Adrenal gland (tissue), 12 donors: ENCODE data around the gene SREBF1. TPM values are rescaled to one million over a fixed set of nuclear protein-coding genes. Genes with fewer than 3 reads are reported as not detected.

ENCODE experiments used
- DNase-seq, 7 donors: peaks; one replicate each; pipeline ENCODE4 v3.0.0-alpha.2; 2019 to 2020
- H3K27ac ChIP-seq, 5 donors: fragments of 200-600 bp; sonication (generic) in 4 of 5; 1 replicate in 3 of 5; 2 replicates in 2 of 5; pipeline versions ENCODE4 v1.5.1 to v1.8.0; 2016 to 2020; ENCODE audit warnings: mild to moderate bottlenecking in 1 of 5
- H3K27me3 ChIP-seq: fragments of 200-600 bp; 2 replicates; pipeline ENCODE4 v1.8.0; 2021
- H3K36me3 ChIP-seq, 2 donors: fragments of 200-600 bp; replicated peaks in 1 of 2; 1 replicate in 1 of 2; 2 replicates in 1 of 2; pipeline versions ENCODE4 v1.5.1 to v1.8.0; 2018 to 2022
- H3K4me1 ChIP-seq, 2 donors: fragments of 200-600 bp; replicated peaks in 1 of 2; 1 replicate in 1 of 2; 2 replicates in 1 of 2; pipeline versions ENCODE4 v1.5.1 to v1.8.0; 2018 to 2021
- H3K4me3 ChIP-seq, 4 donors: fragments of 200-600 bp; sonication (generic) in 3 of 4; one replicate each; pipeline ENCODE4 v1.5.1; 2016 to 2018
- H3K9me3 ChIP-seq, 3 donors: fragments of 200-600 bp; sonication (generic) in 1 of 3; replicated peaks in 1 of 3; 1 replicate in 2 of 3; 2 replicates in 1 of 3; pipeline versions ENCODE4 v1.5.1 to v1.8.0; 2016 to 2021
- POLR2A ChIP-seq, 2 donors: fragments of 450-650 bp; IDR thresholded peaks; one replicate each; pipeline ENCODE4 v1.6.1; 2017; ENCODE audit warnings: antibody characterized with exemption in 2 of 2, mild to moderate bottlenecking in 2 of 2, moderate library complexity in 1 of 2
- WGBS, 4 donors: extraction: QIAGEN DNeasy Blood & Tissue Kit in 2 of 4; methylation state at CpG; one replicate each; pipeline versions ENCODE4 v1.1.5 to v1.1.7; 2013 to 2017; 5-methylcytosine and 5-hydroxymethylcytosine counted together
- intact Hi-C, 2 donors: fragments of 100-400 bp; cut with DNase I; formaldehyde crosslinking; loops; one replicate each; pipeline versions ENCODE4 v1.14.1 to v1.15.0; 2022 to 2023
- polyA plus RNA-seq, 3 donors: library from polyadenylated mRNA; stranded (reverse); fragments of 200-250 nt in 2 of 3; fragments of 350-450 nt in 1 of 3; fragmentation: Illumina TruSeq in 1 of 3; extraction: RNeasy Lipid Tissue Mini Kit (QIAGEN cat#74804) in 1 of 3; gene quantifications; one replicate each; pipeline ENCODE4 v1.2.3, GENCODE V29; 2013 to 2014
- total RNA-seq, 9 donors: library from RNA; depleted of rRNA in 4 of 9; stranded (reverse); fragments of >200 nt in 4 of 9; fragments of 120-200 nt in 1 of 9; fragmentation: NEBNext Ultra II Directional in 1 of 9; extraction: Animal tissue kit (Norgen Biotek cat#: 25700) in 1 of 9; gene quantifications; one replicate each; pipeline versions ENCODE4 v1.1.0 to v1.2.4, GENCODE V29; 2013 to 2023
- TF ChIP-seq, protein P1 (sequence below), 6 experiments: fragments of 450-650 bp in 4 of 6; fragments of 200-600 bp in 2 of 6; sonication (generic) in 1 of 6; IDR thresholded peaks; 1 replicate in 5 of 6; 2 replicates in 1 of 6; pipeline versions ENCODE4 v1.5.1 to v1.8.0; 2016 to 2021; ENCODE audit warnings: antibody characterized with exemption in 6 of 6, mild to moderate bottlenecking in 2 of 6, moderate library complexity in 1 of 6
- donor health status: healthy with polysubstance abuse.
- donor health status: Bipolar disorder and iron deficiency.
- donor health status: DM: yes; HTN: yes; CAD: no.
- donor health status: DM: no; HTN: no; CAD: no.
- donor health status: DM: no; HTN: no; CAD: no.
- donor health status: DM: yes; HTN: yes; CAD: no.

The SREBF1 gene
- total and polyA plus RNA-seq, 12 donors = 48.2 to 850 (median 576) TPM

DNA sequence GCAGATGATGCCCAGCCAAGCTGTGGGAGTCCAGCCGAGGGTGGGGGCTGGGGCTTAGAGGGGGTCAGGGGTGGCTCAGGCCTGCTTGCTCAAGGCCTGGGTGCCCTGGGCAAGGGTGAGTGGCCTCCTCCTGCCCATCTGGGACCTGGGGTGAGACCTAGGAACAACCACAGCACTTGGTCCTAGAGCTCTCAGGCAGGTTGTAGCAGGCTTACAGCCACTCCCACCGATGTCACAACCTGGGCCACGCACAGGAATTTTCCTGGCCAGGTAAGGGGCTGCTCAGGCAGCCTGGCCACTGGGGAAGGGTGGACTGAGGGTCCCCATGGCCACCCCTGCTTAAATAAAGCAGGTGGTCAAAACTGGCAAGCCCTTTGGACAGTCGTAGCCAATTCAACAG is 6.3 kb upstream of the SREBF1 start:
- intact Hi-C loops = no loop called here
- Histone ChIP-seq H3K27ac (peak overlapping the region in 2 of 5 donors; percentile 17 to 98), H3K36me3 (peaks cover 0 to 6% of the 10 kb centered on the region in 2 donors), H3K4me1 (peaks cover 35 to 44% of the 10 kb centered on the region in 2 donors), H3K27me3 (no peaks in the 10 kb centered on the region), H3K9me3 (no peaks in the 10 kb centered on the region), H3K4me3 (no peak overlapping the region)
- DNase-seq = peak in 1 of 7 donors; percentile 15
- TF ChIP-seq POLR2A (IDR thresholded peaks at IDR 0.05) = no peak
- TF ChIP-seq, protein P1, sequence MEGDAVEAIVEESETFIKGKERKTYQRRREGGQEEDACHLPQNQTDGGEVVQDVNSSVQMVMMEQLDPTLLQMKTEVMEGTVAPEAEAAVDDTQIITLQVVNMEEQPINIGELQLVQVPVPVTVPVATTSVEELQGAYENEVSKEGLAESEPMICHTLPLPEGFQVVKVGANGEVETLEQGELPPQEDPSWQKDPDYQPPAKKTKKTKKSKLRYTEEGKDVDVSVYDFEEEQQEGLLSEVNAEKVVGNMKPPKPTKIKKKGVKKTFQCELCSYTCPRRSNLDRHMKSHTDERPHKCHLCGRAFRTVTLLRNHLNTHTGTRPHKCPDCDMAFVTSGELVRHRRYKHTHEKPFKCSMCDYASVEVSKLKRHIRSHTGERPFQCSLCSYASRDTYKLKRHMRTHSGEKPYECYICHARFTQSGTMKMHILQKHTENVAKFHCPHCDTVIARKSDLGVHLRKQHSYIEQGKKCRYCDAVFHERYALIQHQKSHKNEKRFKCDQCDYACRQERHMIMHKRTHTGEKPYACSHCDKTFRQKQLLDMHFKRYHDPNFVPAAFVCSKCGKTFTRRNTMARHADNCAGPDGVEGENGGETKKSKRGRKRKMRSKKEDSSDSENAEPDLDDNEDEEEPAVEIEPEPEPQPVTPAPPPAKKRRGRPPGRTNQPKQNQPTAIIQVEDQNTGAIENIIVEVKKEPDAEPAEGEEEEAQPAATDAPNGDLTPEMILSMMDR (IDR thresholded peaks at IDR 0.05) = no peak
- 85 to 88% (median 87%) methylated on average over 3 to 4 of the region's 4 CpGs for WGBS, 4 donors

DNA sequence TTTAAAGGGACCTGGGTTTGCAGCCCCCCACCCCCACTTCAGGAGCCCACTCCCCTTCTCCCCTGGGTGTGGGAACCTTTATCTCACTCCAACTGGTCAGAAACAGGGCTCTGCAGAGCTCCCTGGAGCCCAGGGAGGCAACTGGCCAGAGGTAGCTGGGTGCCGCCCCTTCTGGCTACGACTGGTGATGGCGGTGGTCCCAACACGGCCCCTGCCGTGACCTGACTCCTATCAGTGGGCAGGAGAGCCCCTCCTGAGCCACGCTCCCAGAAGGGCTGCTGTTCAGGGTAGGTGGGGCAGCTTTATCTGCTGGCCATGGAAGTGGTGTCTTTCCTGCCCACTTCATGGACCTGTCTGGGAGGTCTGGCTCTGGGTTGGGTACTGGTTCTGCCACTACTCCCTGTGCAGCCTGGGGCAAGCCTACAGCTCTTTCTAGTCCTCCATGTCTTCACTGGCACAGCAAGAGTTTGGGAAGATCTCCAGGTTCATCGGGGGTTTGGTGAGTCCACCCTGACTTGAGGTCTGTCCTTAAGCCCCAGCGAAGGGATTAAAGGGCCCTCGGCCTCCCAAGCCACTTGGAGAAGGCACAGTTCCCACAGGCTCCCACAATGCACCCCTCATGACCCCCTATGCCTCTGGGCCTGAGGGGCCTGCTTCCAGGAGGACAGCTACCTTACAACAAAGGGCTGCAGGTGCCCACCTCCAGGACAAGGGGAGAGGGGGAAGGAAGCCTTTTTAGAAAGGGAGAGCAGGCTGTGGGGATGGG is 5.5 kb upstream of the SREBF1 start:
- DNase-seq = peak in 1 of 7 donors; percentile 16
- H3K4me1 ChIP-seq = peaks cover 43 to 52% of the 10 kb centered on the region in 2 donors

DNA sequence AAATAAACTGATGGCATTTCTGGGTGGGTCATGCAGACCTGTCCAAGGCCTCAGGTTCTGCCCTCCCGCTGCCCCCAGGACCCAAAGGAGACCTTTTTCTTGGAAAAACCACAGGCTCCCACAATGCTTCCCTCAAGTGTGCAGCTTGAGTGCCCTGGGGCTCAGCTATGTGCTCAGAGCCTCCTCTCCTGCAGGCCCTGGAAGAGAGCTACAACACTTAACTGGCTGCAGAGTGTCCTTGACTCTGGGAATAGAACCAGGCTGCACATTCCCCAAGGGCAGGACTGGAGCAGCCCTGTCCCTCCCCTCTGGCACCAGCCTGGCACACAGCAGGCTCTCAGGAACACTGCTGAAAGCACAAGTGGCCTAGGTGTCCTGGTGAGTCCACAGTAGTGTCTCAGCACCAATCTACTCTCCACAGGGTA is 4.8 kb upstream of the SREBF1 start:
- Histone ChIP-seq H3K9me3 (no peaks in the 10 kb centered on the region), H3K4me3 (no peak overlapping the region), H3K27me3 (no peaks in the 10 kb centered on the region), H3K27ac (peak overlapping the region; percentile 89 to 100 (median 99)), H3K4me1 (peaks cover 48 to 58% of the 10 kb centered on the region in 2 donors), H3K36me3 (peaks cover 0 to 3% of the 10 kb centered on the region in 2 donors)
- peak in 1 of 2 donors; percentile 80 for TF ChIP-seq POLR2A (IDR thresholded peaks at IDR 0.05)
- TF ChIP-seq, protein P1 (IDR thresholded peaks at IDR 0.05) = peak in 2 of 6 experiments; percentile 26 to 33
- DNase-seq = peak; percentile 69 to 90 (median 82)
- intact Hi-C loops = no loop called here
- WGBS, 4 donors = 53 to 67% (median 58%) methylated on average over 1 of the region's 1 CpG

More for the DNA sequence above, 5.5 kb upstream of the SREBF1 start:
- 65 to 80% (median 69%) methylated on average over 1 to 9 of the region's 9 CpGs for WGBS, 4 donors
- Histone ChIP-seq H3K4me3 (no peak overlapping the region), H3K27me3 (no peaks in the 10 kb centered on the region), H3K36me3 (peaks cover 0 to 6% of the 10 kb centered on the region in 2 donors), H3K27ac (peak overlapping the region; percentile 89 to 100 (median 99)), H3K9me3 (no peaks in the 10 kb centered on the region)
- no peak for TF ChIP-seq POLR2A (IDR thresholded peaks at IDR 0.05)
- TF ChIP-seq, protein P1 (IDR thresholded peaks at IDR 0.05) = no peak
- intact Hi-C loops = no loop called here

DNA sequence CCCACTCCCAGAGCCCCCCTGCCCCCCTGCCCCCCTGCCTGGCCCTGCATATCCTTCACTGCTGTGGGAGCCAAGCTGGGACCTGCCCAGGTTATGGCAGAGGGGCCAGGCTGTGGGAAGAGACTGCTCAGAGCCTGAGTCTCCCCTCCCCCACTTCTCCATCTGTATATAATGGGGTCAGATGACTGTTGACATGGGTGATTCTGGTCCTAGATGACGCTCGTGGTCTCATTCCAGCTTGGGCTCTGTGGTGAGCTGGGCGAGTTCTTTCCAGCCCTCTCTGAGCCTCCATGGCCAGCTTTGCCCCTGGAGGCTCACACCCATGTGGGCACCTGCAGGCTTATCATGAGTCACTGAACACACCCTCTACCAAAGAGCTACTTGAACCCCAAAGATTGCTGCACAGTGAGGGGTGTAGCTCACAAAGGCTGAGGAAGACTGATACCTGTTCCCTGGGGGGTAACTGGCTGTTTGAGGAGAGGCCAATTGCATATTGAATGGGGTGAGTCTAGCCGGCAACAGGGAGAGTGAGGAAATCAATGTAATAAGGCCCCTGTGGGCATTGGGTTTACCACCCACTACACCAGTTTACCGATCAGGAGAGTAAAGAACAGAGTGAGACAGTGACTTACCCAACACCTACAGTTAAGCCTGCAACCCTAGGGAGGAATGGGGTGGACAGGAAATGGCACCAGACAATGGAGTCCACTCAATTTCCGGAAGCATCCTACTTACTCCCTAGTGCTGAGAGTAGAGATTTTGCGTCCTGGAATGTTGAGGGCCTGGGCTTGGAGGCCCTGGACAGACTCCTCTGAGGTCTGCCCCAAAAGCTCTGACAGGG is 4.2 kb upstream of the SREBF1 start:
- peak overlapping the region in 2 of 4 donors; percentile 27 to 47 for H3K4me3 ChIP-seq
- peak overlapping the region; percentile 89 to 100 (median 99) for H3K27ac ChIP-seq
- peak in 4 of 7 donors; percentile 55 to 77 (median 66) for DNase-seq
- no peaks in the 10 kb centered on the region for H3K9me3 ChIP-seq
- H3K36me3 ChIP-seq = no peaks in the 10 kb centered on the region
- H3K27me3 ChIP-seq = no peaks in the 10 kb centered on the region
- intact Hi-C loops = no loop called here
- TF ChIP-seq POLR2A (IDR thresholded peaks at IDR 0.05) = no peak
- TF ChIP-seq, protein P1 (IDR thresholded peaks at IDR 0.05) = no peak
- peaks cover 48 to 58% of the 10 kb centered on the region in 2 donors for H3K4me1 ChIP-seq
- WGBS, 4 donors = 42 to 61% (median 47%) methylated on average over 4 to 7 of the region's 7 CpGs
